Thoracic aorta (tissue), 2 donors: ENCODE measurements around the gene RHBDL2. TPM values are rescaled to one million over a fixed set of nuclear protein-coding genes. Genes with fewer than 3 reads are reported as not detected.
"Not testable (repeated sequence)": the region's sequence is repeated elsewhere in the genome, so short reads cannot be mapped to it uniquely, and the experiment has no call there.

Experiments used
- ATAC-seq: fragments of 150-250 bp; one replicate; pipeline ENCODE4 v1.8.0; 2017; ENCODE audit warnings: low read depth; ENCODE audit not compliant: insufficient number of reproducible peaks, low FRiP score
- DNase-seq: peaks from one replicate; pipeline ENCODE4 v3.0.0-alpha.2; 2020; ENCODE audit warnings: low spot score
- H3K27ac ChIP-seq, 2 donors: fragments of 200-600 bp; sonication (generic); 1 replicate in 1 of 2; 2 replicates in 1 of 2; pipeline ENCODE4 v1.5.1; 2016; ENCODE audit warnings: mild to moderate bottlenecking in 2 of 2, moderate library complexity in 2 of 2
- H3K27me3 ChIP-seq: fragments of 200-600 bp; sonication (generic); replicated peaks from 2 replicates; pipeline ENCODE4 v1.6.0; 2016; ENCODE audit warnings: mild to moderate bottlenecking; ENCODE audit not compliant: insufficient read depth
- H3K36me3 ChIP-seq: fragments of 200-600 bp; sonication (generic); one replicate; pipeline ENCODE4 v1.5.1; 2016
- H3K4me1 ChIP-seq, 2 donors: fragments of 200-600 bp; sonication (generic); 1 replicate in 1 of 2; 2 replicates in 1 of 2; pipeline versions ENCODE4 v1.5.1 to v1.6.0; 2016; ENCODE audit warnings: low read depth in 2 of 2, mild to moderate bottlenecking in 1 of 2; ENCODE audit not compliant: control insufficient read depth in 1 of 2
- H3K4me3 ChIP-seq: fragments of 200-600 bp; sonication (generic); 2 replicates; pipeline ENCODE4 v1.5.1; 2016; ENCODE audit warnings: mild to moderate bottlenecking
- H3K9me3 ChIP-seq: fragments of 200-600 bp; sonication (generic); 2 replicates; pipeline ENCODE4 v1.5.1; 2016
- CTCF ChIP-seq: fragments of 200-600 bp; sonication (generic); IDR thresholded peaks from one replicate; pipeline ENCODE4 v1.5.1; 2019; ENCODE audit warnings: antibody characterized with exemption
- total RNA-seq, 2 donors: library from RNA; depleted of rRNA; stranded (reverse); fragments of >200 nt; gene quantifications; one replicate each; pipeline versions ENCODE4 v1.1.0 to v1.2.3, GENCODE V29; 2016

The RHBDL2 gene
- total RNA-seq, 2 donors from 2014 or later: 0.85 TPM; not detected in 1

- DNase-seq (no peak), ATAC-seq (no peak)
- Histone ChIP-seq H3K9me3 (no peaks in the 10 kb centered on the region), H3K27me3 (no peaks in the 10 kb centered on the region), H3K4me3 (no peak overlapping the region), H3K27ac (no peak overlapping the region), H3K36me3 (no peaks in the 10 kb centered on the region), H3K4me1 (no peaks in the 10 kb centered on the region)
- no peak for TF ChIP-seq CTCF
Measured at GRCh38 chr1:38917772-38918171, 23.9 kb downstream of the RHBDL2 start.

GRCh38 chr1:38917337-38917736 lies 24.3 kb downstream of the RHBDL2 start:
- DNase-seq: no peak
- TF ChIP-seq CTCF: no peak
- ATAC-seq: no peak
- Histone ChIP-seq H3K9me3 (no peaks in the 10 kb centered on the region), H3K27ac (no peak overlapping the region), H3K4me3 (no peak overlapping the region), H3K36me3 (no peaks in the 10 kb centered on the region), H3K4me1 (no peaks in the 10 kb centered on the region), H3K27me3 (no peaks in the 10 kb centered on the region)

- DNase-seq (no peak), ATAC-seq (no peak)
- Histone ChIP-seq H3K4me3 (no peak overlapping the region), H3K27me3 (no peaks in the 10 kb centered on the region), H3K27ac (no peak overlapping the region), H3K9me3 (no peaks in the 10 kb centered on the region), H3K36me3 (no peaks in the 10 kb centered on the region), H3K4me1 (no peaks in the 10 kb centered on the region)
- no peak for TF ChIP-seq CTCF
Measured at GRCh38 chr1:38915352-38915948, 26.2 kb downstream of the RHBDL2 start.

GRCh38 chr1:38914908-38915307 lies 26.7 kb downstream of the RHBDL2 start:
- H3K4me1 ChIP-seq, H3K27ac ChIP-seq, H3K4me3 ChIP-seq, ATAC-seq, H3K9me3 ChIP-seq, H3K27me3 ChIP-seq, H3K36me3 ChIP-seq, DNase-seq: not testable (repeated sequence)

GRCh38 chr1:38908821-38909220 lies 32.8 kb downstream of the RHBDL2 start:
- ATAC-seq: no peak
- H3K27me3 ChIP-seq: no peaks in the 10 kb centered on the region
- DNase-seq: no peak
- no peaks in the 10 kb centered on the region for H3K36me3 ChIP-seq
- H3K9me3 ChIP-seq: peaks cover 10% of the 10 kb centered on the region
- no peak for TF ChIP-seq CTCF
- no peaks in the 10 kb centered on the region for H3K4me1 ChIP-seq
- H3K27ac ChIP-seq: no peak overlapping the region
- no peak overlapping the region for H3K4me3 ChIP-seq

GRCh38 chr1:38905985-38906384 lies 35.6 kb downstream of the RHBDL2 start:
- ATAC-seq (no peak), DNase-seq (no peak)
- H3K4me3 ChIP-seq: no peak overlapping the region
- no peak for TF ChIP-seq CTCF
- no peaks in the 10 kb centered on the region for H3K4me1 ChIP-seq
- no peaks in the 10 kb centered on the region for H3K36me3 ChIP-seq
- H3K9me3 ChIP-seq: peaks cover 10% of the 10 kb centered on the region
- no peak overlapping the region for H3K27ac ChIP-seq
- H3K27me3 ChIP-seq: no peaks in the 10 kb centered on the region
